Stimulated activated CD4-positive, alpha-beta T cell treated with anti-CD3 and anti-CD28 coated beads, TNF-alpha, amount 100 ng/mL, for 24 hours (primary cell): ENCODE data around the gene HGFAC.

ENCODE experiments used
- DNase-seq, 3 experiments: peaks; one replicate each; pipeline ENCODE4 v3.0.0-alpha.2; 2020; ENCODE audit warnings: low read depth in 3 of 3

The HGFAC gene

GRCh38 chr4:3473181-3473950 is 31.6 kb downstream of the HGFAC start:
- no peak for DNase-seq

- no peak for DNase-seq
These were observed 32.4 kb downstream of the HGFAC start for GRCh38 chr4:3473996-3474765.

GRCh38 chr4:3475041-3475712 is 33.4 kb downstream of the HGFAC start:
- DNase-seq = no peak

GRCh38 chr4:3475713-3476260 is 34.0 kb downstream of the HGFAC start:
- no peak for DNase-seq

- no peak for DNase-seq
These were observed 34.6 kb downstream of the HGFAC start for GRCh38 chr4:3476341-3476747.

GRCh38 chr4:3476936-3477749 is 35.4 kb downstream of the HGFAC start:
- no peak for DNase-seq

GRCh38 chr4:3477750-3478430 is 36.1 kb downstream of the HGFAC start:
- DNase-seq = no peak

GRCh38 chr4:3478446-3479357 is 36.9 kb downstream of the HGFAC start:
- no peak for DNase-seq

GRCh38 chr4:3479358-3480101 is 37.8 kb downstream of the HGFAC start:
- no peak for DNase-seq

GRCh38 chr4:3480528-3481112 is 38.9 kb downstream of the HGFAC start:
- DNase-seq = peak; percentile 54 to 76 (median 60)

- no peak for DNase-seq
These were observed 39.4 kb downstream of the HGFAC start for GRCh38 chr4:3481113-3481531.

GRCh38 chr4:3481783-3482393 is 40.1 kb downstream of the HGFAC start:
- no peak for DNase-seq

GRCh38 chr4:3482707-3483106 is 40.9 kb downstream of the HGFAC start:
- DNase-seq = no peak

- DNase-seq = no peak
These were observed 41.7 kb downstream of the HGFAC start for GRCh38 chr4:3483471-3483921.

GRCh38 chr4:3484057-3484973 is 42.5 kb downstream of the HGFAC start:
- no peak for DNase-seq

GRCh38 chr4:3485011-3485791 is 43.4 kb downstream of the HGFAC start:
- no peak for DNase-seq
